HG02884 (cell line): Measurements from ENCODE around the gene CCND3.
"Not testable (repeated sequence)": the region's sequence is repeated elsewhere in the genome, so short reads cannot be mapped to it uniquely, and the experiment has no call there.

ENCODE experiments used
- ATAC-seq: cut with Tn5 transposase; IDR thresholded peaks from one replicate; pipeline ENCODE4 v1.9.1; 2021; ENCODE audit warnings: mild to moderate bottlenecking, moderate library complexity; ENCODE audit not compliant: unreplicated experiment

CCND3 gene

DNA sequence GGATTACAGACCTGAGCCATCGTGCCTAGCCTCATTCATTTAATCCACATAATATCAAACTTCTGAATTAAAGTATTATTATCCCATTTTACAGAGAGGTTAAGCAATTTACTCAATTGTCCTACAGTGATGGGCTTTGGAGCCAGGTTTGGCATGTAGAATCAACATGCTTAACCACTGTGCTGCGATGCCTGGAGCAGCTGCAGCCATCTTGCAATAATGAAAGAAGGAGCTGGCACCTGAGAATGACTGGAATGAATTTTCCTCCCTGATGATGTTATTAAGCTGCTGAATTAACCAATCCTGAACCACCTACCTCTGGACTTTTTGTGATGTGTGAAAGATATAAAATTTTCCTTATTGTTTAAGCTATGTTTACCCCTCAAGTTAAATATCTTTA lies 13.1 kb upstream of the CCND3 start:
- no peak for ATAC-seq

DNA sequence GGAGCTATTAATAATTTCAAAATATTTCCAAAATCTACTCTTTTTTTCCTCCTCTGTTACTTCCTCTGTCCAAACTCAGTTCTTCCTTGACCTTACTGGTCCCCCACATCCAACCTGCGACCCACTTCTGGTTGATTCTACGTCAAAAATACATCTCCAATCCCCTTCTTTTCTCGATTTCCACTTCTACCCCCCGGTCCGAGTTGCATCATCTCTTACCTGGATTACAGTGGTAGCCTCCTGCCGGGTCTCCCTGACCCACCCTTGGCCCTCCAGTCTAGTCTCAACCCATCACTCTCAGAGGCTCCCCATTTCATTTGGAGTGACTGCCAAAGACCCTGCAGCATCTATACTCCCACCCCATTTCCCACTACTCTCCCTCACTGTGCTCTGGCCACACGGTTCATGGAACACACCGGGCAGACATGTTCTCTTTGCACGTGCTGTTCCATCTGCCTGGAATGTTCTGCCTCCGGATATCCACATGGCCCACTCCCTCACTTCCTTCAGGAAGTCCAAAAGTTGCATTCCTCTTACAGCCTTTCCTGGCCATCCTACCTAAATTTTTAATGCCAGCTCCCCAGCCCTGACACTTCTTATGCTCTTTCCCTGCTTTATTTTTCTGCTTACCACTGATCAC lies 6.1 kb upstream of the CCND3 start:
- ATAC-seq: no peak

DNA sequence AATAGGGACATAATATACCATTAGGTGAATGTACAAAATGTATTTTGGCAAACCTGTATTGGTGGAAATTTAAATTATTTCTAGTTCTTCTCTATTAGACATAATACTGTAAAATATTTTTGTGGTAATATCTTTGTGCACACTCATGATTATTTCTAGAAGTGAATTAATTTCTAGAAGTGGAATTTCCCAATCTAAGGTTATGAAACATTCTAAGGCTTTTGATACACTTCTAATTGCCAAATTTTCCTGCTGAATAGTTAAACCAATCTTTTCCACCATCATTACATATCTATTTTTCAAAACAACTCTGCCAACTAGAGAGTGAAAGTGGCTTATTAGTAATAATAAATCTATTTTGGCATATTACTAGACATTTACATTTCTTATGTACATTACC lies 1.8 kb upstream of the CCND3 start:
- ATAC-seq: no peak

DNA sequence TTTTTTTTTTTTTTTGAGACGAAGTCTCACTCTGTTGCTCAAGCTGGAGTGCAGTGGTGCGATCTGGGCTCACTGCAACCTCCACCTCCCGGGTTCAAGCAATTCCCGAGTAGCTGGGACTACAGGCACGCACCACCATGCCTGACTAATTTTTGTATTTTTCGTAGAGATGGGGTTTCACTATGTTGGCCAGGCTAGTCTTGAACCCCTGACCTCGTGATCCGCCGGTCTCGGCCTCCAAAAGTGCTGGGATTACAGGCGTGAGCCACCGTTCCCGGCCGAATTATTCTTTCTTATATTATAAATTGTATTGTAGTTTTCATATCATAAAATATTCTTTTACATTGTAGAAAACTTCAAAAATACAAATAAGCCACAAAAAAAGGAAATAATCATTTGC lies 1.3 kb upstream of the CCND3 start:
- ATAC-seq: not testable (repeated sequence)

DNA sequence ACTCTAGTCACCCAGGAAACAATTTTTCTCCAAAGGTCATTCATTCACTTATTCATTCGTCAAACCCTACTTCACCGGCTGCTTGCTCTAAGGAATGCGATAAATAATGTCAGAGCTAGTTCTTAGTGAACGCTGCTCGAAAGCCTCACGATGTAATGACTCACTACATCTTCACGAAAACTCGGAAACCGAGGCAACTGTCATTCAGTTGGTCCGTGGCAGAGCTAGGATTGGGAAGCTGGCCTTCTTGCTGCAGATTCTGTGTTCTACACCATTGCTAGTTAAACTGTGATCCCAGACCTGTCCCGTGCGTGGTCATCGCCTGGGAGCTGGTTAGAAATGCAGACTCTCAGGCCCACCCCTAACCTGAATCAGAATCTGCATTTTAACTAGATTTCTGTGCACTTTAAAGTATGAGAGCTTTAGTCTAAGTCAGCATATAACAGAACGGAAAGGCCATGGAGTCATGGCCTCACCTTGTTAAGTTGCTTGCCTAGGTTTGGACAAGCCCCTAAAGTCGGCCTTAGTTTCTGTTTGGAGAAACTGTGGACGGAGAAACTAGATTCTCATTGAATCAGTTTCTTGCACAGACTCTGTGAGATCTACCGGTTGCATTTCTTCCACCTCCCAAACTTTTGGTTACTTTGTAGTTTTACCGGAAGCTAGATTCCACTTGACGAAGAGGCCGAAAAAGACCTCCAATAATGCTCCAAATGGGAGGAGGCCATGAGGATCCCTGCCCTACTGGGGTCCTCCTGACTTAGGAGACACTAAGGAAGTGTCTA lies 651 bp upstream of the CCND3 start:
- ATAC-seq: peak; percentile 23

DNA sequence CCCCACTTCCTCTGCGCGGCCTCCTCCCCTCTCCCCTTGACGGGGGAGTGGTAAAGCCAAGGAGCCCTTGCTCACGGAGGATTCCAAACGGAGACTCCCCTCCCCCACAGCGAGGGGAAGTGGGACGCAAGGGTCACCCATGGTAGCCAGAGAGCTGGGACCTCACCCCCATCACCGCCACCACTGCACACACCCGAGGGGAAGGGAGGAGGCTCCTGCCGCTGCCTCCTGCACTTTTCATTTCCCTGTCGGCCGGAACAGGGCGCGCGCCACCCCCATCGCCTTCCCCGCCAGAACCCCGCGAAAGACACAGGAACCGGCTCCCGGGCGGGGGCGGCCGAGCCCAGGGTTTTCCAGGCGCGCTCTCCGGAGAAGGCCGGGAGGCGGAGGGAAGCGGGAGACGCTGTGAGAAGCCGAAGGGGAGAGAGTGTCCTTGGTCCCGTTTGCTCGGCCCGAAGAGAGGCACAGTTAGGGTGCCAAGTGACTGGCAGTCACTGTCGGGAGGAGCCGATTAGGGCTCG lies 789 bp downstream of the CCND3 start:
- no peak for ATAC-seq

DNA sequence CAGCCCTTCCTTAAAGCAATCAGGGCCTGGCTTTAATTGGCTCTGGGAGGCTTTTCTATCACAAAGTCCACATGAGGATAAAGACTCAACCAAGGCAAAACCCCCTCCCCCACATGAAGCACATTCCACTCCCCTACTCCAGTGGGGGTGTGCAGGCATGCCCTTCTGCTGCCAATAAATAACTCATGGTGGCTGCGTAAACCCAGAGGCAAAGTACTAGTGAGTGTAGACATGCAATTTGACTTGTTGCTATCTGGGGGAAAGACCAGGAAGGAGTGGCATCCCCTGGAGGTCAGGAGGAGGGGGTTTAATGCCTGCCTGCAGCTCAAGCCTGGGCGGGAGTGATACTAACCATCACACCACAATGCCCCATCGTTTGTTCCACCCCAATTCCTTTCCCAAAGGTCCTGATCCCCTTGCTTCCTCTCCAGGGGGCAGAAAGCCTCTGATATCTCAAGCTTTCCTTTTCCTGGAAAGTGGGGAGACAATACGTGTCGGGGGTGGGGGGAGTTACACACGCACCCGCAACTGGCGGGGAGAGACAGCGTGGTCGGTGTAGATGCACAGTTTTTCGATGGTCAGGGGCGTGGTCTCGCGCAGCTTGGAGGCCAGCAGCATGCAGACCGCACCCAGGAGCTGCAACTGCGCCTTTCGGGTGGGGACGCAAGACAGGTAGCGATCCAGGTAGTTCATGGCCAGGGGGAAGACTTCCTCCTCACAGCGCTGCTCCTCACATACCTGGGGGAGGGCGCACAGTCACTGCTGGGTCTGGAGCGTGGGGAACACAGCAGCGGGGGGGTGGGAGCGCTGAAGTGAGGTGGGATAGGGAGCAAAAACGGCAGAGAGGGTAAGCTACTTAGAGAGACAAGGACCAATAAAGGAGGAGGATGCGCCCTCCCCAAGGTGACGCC lies 1.5 kb downstream of the CCND3 start:
- no peak for ATAC-seq

DNA sequence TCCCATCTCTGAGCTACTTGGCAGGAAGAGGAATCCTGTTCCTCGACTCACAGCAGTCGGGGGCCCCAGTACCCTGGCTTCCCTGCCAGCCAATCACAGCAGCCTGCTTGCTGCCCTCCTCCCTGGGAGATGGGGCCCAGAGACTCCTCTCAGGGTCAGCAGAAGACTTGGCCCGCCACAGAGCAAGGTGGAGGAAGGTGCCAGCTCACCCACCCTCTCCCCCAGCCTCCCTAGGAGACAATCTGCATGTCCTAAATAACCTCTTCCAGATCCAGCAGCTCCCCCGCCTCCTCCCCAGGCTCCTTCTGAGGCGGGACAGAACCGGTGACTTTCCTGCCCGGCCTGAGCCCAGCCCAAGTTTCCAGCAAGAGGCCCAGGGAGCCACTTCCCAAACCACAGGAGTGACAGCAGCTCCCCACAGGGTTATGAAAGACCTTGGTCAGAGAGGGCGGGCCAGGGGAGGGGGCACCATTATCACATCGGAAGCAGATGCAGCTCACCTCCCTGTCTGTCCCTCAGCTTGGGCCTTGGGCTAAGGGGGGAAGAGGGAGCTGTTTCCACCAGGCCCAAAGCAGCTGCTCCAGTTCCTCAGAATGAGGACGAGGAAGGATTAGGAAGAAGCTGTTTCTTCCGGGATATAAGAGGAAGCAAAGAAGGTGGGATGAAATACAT lies 2.3 kb downstream of the CCND3 start:
- ATAC-seq: no peak

DNA sequence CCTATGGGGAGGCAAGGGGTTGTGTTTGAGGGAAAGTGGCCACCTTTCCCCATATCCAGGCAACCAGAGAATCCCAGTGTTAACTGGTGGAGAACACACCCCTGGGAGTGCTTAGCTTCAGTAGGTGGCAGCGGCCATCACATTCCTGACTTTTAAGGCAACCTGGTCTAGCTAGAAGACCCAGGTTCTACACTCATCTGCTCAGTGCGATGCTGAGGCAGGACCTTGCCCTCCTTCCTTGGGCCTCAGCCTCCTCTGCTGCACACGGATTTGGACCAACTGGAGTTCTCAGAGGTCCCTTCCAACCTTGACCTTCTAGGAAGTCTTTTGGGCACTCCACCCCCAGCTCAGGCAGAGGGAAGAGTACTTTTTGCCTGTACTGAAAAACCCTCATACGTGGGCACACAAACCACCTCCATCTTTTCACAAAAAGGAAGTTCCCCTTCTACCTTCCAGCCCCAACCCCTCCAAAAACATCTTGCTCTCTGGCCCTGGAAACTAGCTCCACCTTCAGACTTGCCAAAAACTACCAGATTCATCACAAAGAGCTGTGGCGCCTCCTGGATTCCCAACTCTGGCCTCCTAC lies 2.9 kb downstream of the CCND3 start:
- ATAC-seq: no peak

DNA sequence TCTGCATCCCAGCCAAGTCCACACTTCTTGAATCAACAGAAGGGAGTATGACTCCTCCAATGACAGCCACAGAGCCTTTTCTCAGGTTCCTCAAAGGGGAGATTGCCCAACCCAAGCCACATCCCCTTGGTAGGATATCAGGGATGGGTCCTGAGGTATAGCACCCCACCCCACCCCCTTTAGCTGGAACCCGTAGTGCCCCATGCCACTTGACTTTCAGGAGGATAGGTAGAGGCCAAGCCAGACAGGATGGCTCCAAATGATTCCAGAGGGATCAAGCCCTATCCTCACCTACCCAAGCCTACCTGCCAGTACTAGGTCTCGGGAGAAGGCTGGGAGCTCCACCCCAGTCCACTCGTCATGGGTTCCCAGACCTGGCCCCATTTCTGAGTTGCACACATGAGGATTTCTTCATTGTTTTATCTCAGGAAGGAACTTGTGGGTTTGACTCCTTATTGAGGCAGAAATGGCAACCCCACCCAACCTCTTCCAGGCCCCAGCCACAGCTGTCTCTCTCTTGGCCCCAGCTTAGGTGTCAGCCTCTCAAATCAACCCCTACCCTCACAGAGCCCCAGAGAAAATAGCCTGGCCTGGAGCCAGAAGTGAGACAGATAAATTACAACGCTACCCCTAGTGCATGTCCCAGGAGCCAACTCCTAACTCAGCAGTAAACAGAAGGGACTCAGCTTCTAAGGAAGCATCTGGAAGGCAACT lies 3.6 kb downstream of the CCND3 start:
- no peak for ATAC-seq

DNA sequence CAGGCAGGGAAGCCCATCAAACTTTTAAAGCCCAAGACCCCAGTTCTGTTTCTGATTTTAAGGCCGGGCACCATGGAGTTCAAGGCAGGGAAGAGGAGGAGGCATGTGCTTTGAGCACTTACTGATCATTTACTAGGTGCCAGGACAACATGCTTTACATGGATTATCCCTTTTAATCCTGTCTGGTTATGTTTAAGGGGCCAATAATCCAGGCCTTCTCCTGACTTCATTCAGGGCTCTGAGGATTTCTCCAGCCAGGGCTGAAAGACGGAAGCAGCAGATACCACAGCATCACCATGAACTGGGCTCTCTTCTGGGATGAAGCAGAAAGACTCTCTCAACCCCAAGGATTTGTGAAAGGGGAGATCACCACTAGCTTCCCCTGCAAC lies 4.1 kb downstream of the CCND3 start:
- ATAC-seq: no peak

DNA sequence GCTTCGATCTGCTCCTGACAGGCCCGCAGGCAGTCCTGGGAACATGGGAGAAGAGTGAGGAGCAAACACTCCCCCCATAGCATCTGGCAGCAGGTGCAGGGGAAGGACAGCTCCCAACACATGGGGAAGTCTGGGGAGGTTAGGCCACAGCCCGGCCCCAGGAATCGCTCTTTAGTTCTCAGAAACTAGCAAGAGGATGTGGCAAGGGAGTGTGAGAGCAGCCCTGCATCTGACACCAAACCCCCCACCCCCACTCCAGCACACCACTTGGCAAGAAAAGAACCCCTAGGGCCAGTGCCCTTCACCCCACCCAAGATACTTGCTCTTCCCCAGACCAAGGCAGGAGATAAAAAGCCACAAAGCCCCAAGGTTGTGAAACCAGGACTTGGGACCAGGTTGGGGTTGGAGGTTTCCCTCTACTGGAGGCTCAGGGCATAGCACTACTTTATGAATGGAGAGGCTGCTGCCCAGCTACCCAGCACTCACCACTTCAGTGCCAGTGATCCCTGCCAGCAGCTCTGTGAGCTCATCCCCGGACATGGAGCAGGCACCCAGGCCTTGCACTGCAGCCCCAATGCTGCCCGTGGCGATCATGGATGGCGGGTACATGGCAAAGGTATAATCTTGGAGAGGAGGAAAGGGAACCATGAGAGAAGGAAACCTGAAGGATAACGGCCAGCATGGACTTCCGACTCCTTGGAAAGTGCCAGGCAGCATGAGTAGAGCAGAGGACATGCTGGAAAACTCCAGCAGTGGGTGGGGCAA lies 5.4 kb downstream of the CCND3 start:
- ATAC-seq: peak; percentile 60

DNA sequence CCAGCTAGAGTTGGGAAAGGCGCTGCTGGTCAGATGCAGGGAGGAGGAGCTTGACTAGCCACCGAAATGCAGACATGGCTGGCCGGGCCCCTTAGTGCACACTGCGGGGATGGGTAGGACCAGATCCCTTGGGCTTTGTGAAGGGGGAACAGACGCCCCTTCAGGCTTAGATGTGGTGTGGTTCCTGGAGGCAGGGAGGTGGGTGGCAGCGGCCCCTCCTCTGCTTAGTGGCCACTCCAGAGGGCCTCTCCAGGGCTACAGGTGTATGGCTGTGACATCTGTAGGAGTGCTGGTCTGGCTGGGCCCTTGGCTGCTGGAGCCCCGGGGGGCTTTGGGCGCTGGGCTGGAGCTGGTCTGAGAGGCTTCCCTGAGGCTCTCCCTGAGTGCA lies 5.9 kb downstream of the CCND3 start:
- no peak for ATAC-seq

DNA sequence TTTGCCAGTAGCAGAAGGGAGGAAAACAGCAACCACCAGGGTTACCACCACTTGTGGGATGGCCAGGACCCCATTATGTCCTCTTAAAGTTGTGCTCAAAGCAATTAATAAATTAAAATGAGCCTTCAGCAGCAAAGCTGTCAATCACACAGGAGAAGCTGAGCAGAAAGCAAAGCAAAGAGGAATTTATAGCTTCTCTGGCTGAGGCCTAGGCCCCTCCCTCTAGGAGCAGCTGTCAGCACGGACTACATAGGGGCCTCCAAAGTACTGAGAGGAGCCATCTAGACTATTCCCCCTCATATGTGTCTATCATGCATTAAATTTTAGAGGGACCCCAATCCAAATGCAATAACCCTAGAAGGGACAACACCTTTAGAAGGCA lies 6.4 kb downstream of the CCND3 start:
- ATAC-seq: no peak

DNA sequence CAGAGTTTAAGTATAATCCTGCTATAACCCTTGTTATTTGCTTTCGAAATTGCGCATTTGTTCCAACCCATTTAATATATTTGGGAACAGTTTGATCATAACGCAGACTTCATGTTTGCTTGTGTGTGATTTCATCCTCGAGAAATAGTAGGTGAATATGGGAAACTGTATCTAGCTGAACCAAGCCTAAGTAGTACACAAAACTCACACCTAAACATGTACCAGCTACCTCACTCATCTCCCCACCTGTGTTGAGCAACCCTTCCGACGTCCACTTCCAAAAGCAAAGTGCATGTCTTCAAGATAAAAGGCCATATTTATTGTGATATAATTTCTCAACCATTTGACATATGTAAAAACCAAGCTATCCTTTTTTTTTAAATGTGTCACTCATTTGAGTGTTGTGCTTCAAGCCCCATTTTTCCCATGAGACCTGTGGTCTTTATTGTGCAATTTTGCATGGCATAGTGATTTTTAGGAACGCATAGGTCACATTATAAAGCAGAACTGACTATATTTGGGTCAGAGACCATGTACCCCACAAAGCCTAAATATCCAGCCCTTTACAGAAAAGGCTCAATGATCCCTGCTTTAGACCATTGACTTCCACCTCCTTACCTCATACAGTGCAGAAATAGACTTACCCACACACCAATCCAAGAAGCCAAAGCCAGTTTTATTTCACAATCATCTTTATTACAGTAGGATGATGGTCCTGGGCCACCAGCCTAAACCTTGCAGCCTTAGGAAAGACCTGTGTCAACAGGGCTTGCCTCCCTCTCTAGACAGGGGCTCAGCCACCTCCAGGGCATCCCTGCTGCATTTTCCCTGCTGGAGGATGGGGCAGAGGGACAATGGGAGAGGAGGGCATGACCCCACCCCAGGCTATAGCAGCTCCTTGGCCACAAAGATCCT lies 7.1 kb downstream of the CCND3 start:
- ATAC-seq: no peak

DNA sequence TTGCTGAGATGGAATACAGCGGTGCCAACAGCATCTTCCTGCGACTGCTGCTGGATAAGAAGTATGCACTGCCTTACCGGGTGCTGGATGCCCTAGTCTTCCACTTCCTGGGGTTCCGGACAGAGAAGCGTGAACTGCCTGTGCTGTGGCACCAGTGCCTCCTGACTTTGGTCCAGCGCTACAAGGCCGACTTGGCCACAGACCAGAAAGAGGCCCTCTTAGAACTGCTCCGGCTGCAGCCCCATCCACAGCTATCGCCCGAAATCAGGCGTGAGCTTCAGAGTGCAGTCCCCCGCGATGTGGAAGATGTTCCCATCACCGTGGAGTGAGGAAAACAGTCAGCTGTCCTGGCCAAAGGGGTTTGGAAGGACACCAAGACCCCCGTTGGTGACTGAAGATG lies 9.2 kb downstream of the CCND3 start:
- ATAC-seq: no peak

DNA sequence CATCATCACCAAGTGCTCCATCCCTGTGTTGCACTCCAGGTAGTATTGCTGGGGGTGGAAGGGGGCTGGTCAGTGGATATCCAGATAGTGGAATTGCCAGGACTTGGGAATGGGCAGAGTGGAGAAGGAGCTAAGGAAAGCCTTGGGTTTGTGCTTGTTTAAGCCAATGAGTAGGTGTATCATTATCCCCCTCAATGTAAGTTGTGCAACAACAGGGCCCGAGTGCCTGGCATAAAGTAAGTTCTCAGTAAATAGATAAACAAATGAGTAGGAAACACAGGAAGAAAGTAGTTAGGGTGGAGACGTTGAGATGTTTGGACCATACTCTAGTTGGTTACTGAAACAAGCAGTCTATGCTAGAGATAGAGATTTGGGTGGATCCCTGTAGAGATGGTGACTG lies 9.8 kb downstream of the CCND3 start:
- ATAC-seq: no peak

DNA sequence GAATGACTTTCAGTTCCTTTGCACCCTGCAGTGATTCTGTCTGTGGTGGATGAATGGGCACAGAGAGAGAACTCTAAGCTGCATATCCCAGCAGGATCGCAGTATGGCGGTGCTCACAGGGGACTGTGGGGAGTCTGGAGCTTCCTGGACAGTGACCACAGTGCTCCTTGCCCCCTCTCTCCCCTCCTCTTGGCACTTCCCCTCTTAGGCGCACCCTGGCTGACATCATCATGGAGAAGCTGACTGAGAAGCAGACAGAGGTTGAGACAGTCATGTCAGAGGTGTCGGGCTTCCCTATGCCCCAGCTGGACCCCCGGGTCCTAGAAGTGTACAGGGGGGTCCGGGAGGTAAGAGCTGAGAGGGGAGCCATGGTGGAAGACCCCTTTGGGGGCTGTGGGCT lies 11.7 kb downstream of the CCND3 start:
- ATAC-seq: no peak
